OCI-M2 (cell line): Measurements from ENCODE around the gene LTB.

Experiments used
- DNase-seq: peaks from one replicate; lab custom pipeline; 2025; ENCODE audit not compliant: unreplicated experiment; lab: John Stamatoyannopoulos, UW

The LTB gene

DNA sequence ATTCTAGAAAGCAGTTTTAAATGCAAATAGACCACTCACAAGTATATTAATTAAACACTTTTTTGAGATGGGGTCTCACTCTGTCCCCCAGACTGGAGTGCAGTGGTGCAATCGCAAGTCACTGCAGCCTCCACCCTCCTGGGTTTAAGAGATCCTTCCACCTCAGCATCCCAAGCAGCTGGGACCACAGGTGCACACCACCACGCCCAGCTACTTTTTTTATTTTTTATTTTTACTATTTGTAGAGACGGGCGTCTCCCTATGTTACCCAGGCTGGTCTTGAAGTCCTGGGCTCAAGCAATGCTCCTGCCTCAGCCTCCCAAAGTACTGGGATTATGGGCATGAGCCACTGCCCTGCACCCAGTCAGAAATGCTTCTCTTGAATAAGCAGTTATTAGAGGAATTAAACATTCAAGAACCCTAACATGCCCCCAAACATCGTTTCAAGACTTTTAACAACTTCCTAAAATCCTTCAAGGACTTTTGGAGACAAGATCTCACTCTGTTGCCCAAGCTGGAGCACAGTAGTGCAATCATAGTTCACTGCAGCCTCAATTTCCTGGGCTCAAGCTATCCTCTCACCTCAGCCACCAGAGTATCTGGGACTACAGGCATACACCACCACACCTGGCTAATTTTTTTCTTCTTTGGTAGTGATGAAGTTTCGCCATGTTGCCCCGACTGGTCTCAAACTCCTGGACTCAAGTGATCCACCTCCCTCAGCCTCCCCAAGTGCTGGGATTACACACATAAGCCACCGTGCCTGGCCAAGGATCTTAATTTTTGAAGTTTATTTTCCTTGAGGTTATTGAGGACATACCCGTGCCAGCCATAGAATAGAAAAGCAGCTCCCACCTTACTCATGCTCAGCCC, 50.2 kb downstream of the LTB start:
- no peak for DNase-seq

DNA sequence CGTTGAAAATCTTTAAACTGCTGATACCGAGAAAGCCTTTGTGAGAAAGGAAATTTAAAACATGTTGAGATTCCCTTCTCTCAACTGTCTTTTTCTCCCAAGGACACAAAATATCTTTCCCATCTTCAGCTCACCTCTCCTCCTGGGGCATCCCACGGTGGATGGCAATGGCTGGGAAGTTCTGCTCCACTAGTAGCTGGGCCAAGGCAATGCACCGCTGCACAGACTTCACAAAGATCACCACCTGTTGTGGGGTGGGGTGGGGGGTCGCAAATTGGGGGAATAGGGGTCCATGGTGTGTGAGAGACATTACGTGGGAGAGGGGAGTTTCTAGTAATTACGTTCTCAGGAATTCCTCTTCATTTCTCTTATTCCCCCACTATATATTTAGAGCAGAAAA, 51.1 kb downstream of the LTB start:
- DNase-seq: no peak

GRCh38 chr6:31530659-31531058, 51.6 kb downstream of the LTB start:
- DNase-seq: no peak
